Ascending aorta (tissue), 2 donors: ENCODE measurements around the gene POLD4. TPM values are rescaled to one million over a fixed set of nuclear protein-coding genes. Genes with fewer than 3 reads are reported as not detected.

Experiments used
- DNase-seq, 2 donors: peaks; one replicate each; pipeline ENCODE4 v3.0.0-alpha.2; 2019; ENCODE audit warnings: low spot score in 2 of 2
- H3K27ac ChIP-seq, 2 donors: fragments of 200-600 bp; sonication (generic); one replicate each; pipeline ENCODE4 v1.5.1; 2016 to 2017; ENCODE audit warnings: mild to moderate bottlenecking in 1 of 2
- H3K27me3 ChIP-seq: fragments of 200-600 bp; sonication (generic); one replicate; pipeline ENCODE4 v1.5.1; 2017
- H3K36me3 ChIP-seq, 2 donors: fragments of 200-600 bp; sonication (generic); one replicate each; pipeline ENCODE4 v1.5.1; 2016
- H3K4me1 ChIP-seq, 2 donors: fragments of 200-600 bp; sonication (generic); one replicate each; pipeline ENCODE4 v1.5.1; 2016 to 2017; ENCODE audit warnings: mild to moderate bottlenecking in 1 of 2
- H3K4me3 ChIP-seq, 2 donors: fragments of 200-600 bp; sonication (generic); one replicate each; pipeline ENCODE4 v1.5.1; 2016 to 2017; ENCODE audit warnings: mild to moderate bottlenecking in 1 of 2
- H3K9me3 ChIP-seq, 2 donors: fragments of 200-600 bp; sonication (generic); one replicate each; pipeline ENCODE4 v1.5.1; 2016
- CTCF ChIP-seq, 3 experiments: fragments of 200-600 bp in 2 of 3; fragments of 450-650 bp in 1 of 3; sonication (generic) in 2 of 3; IDR thresholded peaks; one replicate each; pipeline ENCODE4 v1.5.1; 2016 to 2019; ENCODE audit warnings: antibody characterized with exemption in 3 of 3, mild to moderate bottlenecking in 1 of 3, moderate library complexity in 1 of 3
- intact Hi-C: fragments of 100-400 bp; cut with DNase I; formaldehyde crosslinking; loops from one replicate; pipeline ENCODE4 v1.15.1; 2023
- total RNA-seq: library from RNA; depleted of rRNA; stranded (reverse); fragments of >200 nt; gene quantifications from one replicate; pipeline ENCODE4 v1.1.0, GENCODE V29; 2016

The POLD4 gene
- total RNA-seq, 1 donor from 2014 or later, result 107 TPM

- H3K27ac ChIP-seq, result no peak overlapping the region
- no peak overlapping the region for H3K4me3 ChIP-seq
- TF ChIP-seq CTCF (IDR thresholded peaks at IDR 0.05), result no peak
- no peaks in the 10 kb centered on the region for H3K27me3 ChIP-seq
- intact Hi-C loops, result no loop called here
- H3K9me3 ChIP-seq, result no peaks in the 10 kb centered on the region
- no peaks in the 10 kb centered on the region for H3K4me1 ChIP-seq
- DNase-seq, result no peak
- H3K36me3 ChIP-seq, result no peaks in the 10 kb centered on the region
Measured at GRCh38 chr11:67345247-67345919, 8.0 kb downstream of the POLD4 start.

GRCh38 chr11:67344264-67344663 lies 9.1 kb downstream of the POLD4 start:
- no peak for DNase-seq
- no peak for TF ChIP-seq CTCF (IDR thresholded peaks at IDR 0.05)
- H3K4me3 ChIP-seq, result no peak overlapping the region

GRCh38 chr11:67337257-67337656 lies 16.1 kb downstream of the POLD4 start:
- no peaks in the 10 kb centered on the region for H3K27me3 ChIP-seq
- TF ChIP-seq CTCF (IDR thresholded peaks at IDR 0.05), result no peak
- no peak overlapping the region for H3K4me3 ChIP-seq
- intact Hi-C loops, result no loop called here
- H3K9me3 ChIP-seq, result no peaks in the 10 kb centered on the region
- DNase-seq, result no peak
- no peaks in the 10 kb centered on the region for H3K4me1 ChIP-seq
- no peaks in the 10 kb centered on the region for H3K36me3 ChIP-seq
- no peak overlapping the region for H3K27ac ChIP-seq

More at GRCh38 chr11:67344264-67344663, 9.1 kb downstream of the POLD4 start:
- Histone ChIP-seq H3K9me3 (no peaks in the 10 kb centered on the region), H3K27ac (no peak overlapping the region), H3K36me3 (no peaks in the 10 kb centered on the region), H3K27me3 (no peaks in the 10 kb centered on the region), H3K4me1 (no peaks in the 10 kb centered on the region)
- intact Hi-C loops, result no loop called here

GRCh38 chr11:67332081-67332691 lies 21.2 kb downstream of the POLD4 start:
- TF ChIP-seq CTCF (IDR thresholded peaks at IDR 0.05), result no peak
- H3K4me1 ChIP-seq, result no peaks in the 10 kb centered on the region
- no peaks in the 10 kb centered on the region for H3K9me3 ChIP-seq
- no peaks in the 10 kb centered on the region for H3K27me3 ChIP-seq
- H3K27ac ChIP-seq, result no peak overlapping the region
- intact Hi-C loops, result no loop called here
- H3K4me3 ChIP-seq, result no peak overlapping the region
- no peak for DNase-seq
- no peaks in the 10 kb centered on the region for H3K36me3 ChIP-seq

GRCh38 chr11:67323526-67323925 lies 29.8 kb downstream of the POLD4 start:
- no peak for TF ChIP-seq CTCF (IDR thresholded peaks at IDR 0.05)
- Histone ChIP-seq H3K36me3 (no peaks in the 10 kb centered on the region), H3K27me3 (no peaks in the 10 kb centered on the region), H3K4me3 (no peak overlapping the region), H3K4me1 (peaks cover 0 to 7% of the 10 kb centered on the region in 2 donors), H3K27ac (no peak overlapping the region), H3K9me3 (no peaks in the 10 kb centered on the region)
- intact Hi-C loops, result no loop called here
- DNase-seq, result no peak
